ENCODE results near the gene MRPS23.

MRPS23 gene

GRCh38 chr17:57838453-57838852, 11.4 kb downstream of the MRPS23 start:
- Histone ChIP-seq H3K23ac (ENCODE audit: low read depth, low read length, poor library complexity) (no peak overlapping the region), H3K4me1 (ENCODE audit: control insufficient read depth in 2 of 2, insufficient read depth in 1 of 2, low read depth in 1 of 2, low read length in 2 of 2) (peaks cover 0 to 4% of the 10 kb centered on the region in 2 donors), H3K4me2 (ENCODE audit: insufficient read depth, low read length, poor library complexity, severe bottlenecking) (no peak overlapping the region), H3K27ac (replicated peaks; ENCODE audit: low read length) (no peak overlapping the region), H3K79me1 (ENCODE audit: low read depth, low read length) (no peaks in the 10 kb centered on the region), H4K91ac (ENCODE audit: low read depth, low read length, poor library complexity) (no peak overlapping the region), H4K8ac (ENCODE audit: low read depth, low read length) (no peak overlapping the region), H2BK5ac (ENCODE audit: low read length) (no peak overlapping the region), H2BK120ac (ENCODE audit: low read depth, low read length) (no peak overlapping the region), H3K4ac (ENCODE audit: low read length) (no peak overlapping the region), H2BK15ac (ENCODE audit: low read length) (no peak overlapping the region), H3K14ac (ENCODE audit: low read length) (no peak overlapping the region), H3K4me3 (ENCODE audit: low read length in 2 of 2) (no peak overlapping the region), H3K27me3 (ENCODE audit: control insufficient read depth in 3 of 3, insufficient read depth in 3 of 3, low read depth in 1 of 3, low read length in 3 of 3) (no peaks in the 10 kb centered on the region), H3K9ac (ENCODE audit: low read depth, low read length, poor library complexity) (no peak overlapping the region), H3K9me3 (replicated peaks in 1 of 2; ENCODE audit: control insufficient read depth in 2 of 2, insufficient read depth in 1 of 2, low read depth in 1 of 2, low read length in 2 of 2) (no peaks in the 10 kb centered on the region), H3K36me3 (replicated peaks in 1 of 2; ENCODE audit: control insufficient read depth in 2 of 2, insufficient read depth in 2 of 2, low read length in 2 of 2) (peaks cover 4 to 59% of the 10 kb centered on the region in 2 donors), H2AFZ (ENCODE audit: low read length) (no peak overlapping the region), H2BK12ac (ENCODE audit: low read length) (no peak overlapping the region), H2AK5ac (ENCODE audit: low read depth, low read length) (no peak overlapping the region), H3K18ac (ENCODE audit: low read length) (no peak overlapping the region)
- DNase-seq (ENCODE audit: low spot score) = no peak
- WGBS, 2 donors (ENCODE audit: extremely low coverage in 2 of 2, insufficient read length in 2 of 2, insufficient replicate concordance in 1 of 2) = no CpG with 5 or more reads among the region's 4 CpGs

GRCh38 chr17:57835333-57835900, 14.4 kb downstream of the MRPS23 start:
- Histone ChIP-seq H3K14ac (ENCODE audit: low read length) (no peak overlapping the region), H4K8ac (ENCODE audit: low read depth, low read length) (no peak overlapping the region), H3K27me3 (ENCODE audit: control insufficient read depth in 3 of 3, insufficient read depth in 3 of 3, low read depth in 1 of 3, low read length in 3 of 3) (no peaks in the 10 kb centered on the region), H3K27ac (replicated peaks; ENCODE audit: low read length) (no peak overlapping the region), H3K4ac (ENCODE audit: low read length) (no peak overlapping the region), H3K4me1 (ENCODE audit: control insufficient read depth in 2 of 2, insufficient read depth in 1 of 2, low read depth in 1 of 2, low read length in 2 of 2) (peaks cover 9 to 13% of the 10 kb centered on the region in 2 donors), H3K9me3 (replicated peaks in 1 of 2; ENCODE audit: control insufficient read depth in 2 of 2, insufficient read depth in 1 of 2, low read depth in 1 of 2, low read length in 2 of 2) (no peaks in the 10 kb centered on the region), H2BK12ac (ENCODE audit: low read length) (no peak overlapping the region), H2BK120ac (ENCODE audit: low read depth, low read length) (no peak overlapping the region), H2AFZ (ENCODE audit: low read length) (no peak overlapping the region), H3K9ac (ENCODE audit: low read depth, low read length, poor library complexity) (no peak overlapping the region), H2BK5ac (ENCODE audit: low read length) (no peak overlapping the region), H3K23ac (ENCODE audit: low read depth, low read length, poor library complexity) (no peak overlapping the region), H3K18ac (ENCODE audit: low read length) (no peak overlapping the region), H3K4me2 (ENCODE audit: insufficient read depth, low read length, poor library complexity, severe bottlenecking) (no peak overlapping the region), H3K36me3 (replicated peaks in 1 of 2; ENCODE audit: control insufficient read depth in 2 of 2, insufficient read depth in 2 of 2, low read length in 2 of 2) (peaks cover 4 to 33% of the 10 kb centered on the region in 2 donors), H3K79me1 (ENCODE audit: low read depth, low read length) (no peaks in the 10 kb centered on the region), H3K4me3 (ENCODE audit: low read length in 2 of 2) (no peak overlapping the region), H4K91ac (ENCODE audit: low read depth, low read length, poor library complexity) (no peak overlapping the region), H2AK5ac (ENCODE audit: low read depth, low read length) (no peak overlapping the region), H2BK15ac (ENCODE audit: low read length) (no peak overlapping the region)
- WGBS, 2 donors (ENCODE audit: extremely low coverage in 2 of 2, insufficient read length in 2 of 2, insufficient replicate concordance in 1 of 2) = no CpG with 5 or more reads among the region's 2 CpGs
- DNase-seq (ENCODE audit: low spot score) = no peak

- Histone ChIP-seq H2AK5ac (ENCODE audit: low read depth, low read length) (no peak overlapping the region), H2BK15ac (ENCODE audit: low read length) (no peak overlapping the region), H4K8ac (ENCODE audit: low read depth, low read length) (no peak overlapping the region), H2BK12ac (ENCODE audit: low read length) (no peak overlapping the region), H3K9me3 (replicated peaks in 1 of 2; ENCODE audit: control insufficient read depth in 2 of 2, insufficient read depth in 1 of 2, low read depth in 1 of 2, low read length in 2 of 2) (no peaks in the 10 kb centered on the region), H2AFZ (ENCODE audit: low read length) (no peak overlapping the region), H3K14ac (ENCODE audit: low read length) (no peak overlapping the region), H3K4ac (ENCODE audit: low read length) (no peak overlapping the region), H3K4me1 (ENCODE audit: control insufficient read depth in 2 of 2, insufficient read depth in 1 of 2, low read depth in 1 of 2, low read length in 2 of 2) (peaks cover 9 to 13% of the 10 kb centered on the region in 2 donors), H3K4me2 (ENCODE audit: insufficient read depth, low read length, poor library complexity, severe bottlenecking) (no peak overlapping the region), H3K9ac (ENCODE audit: low read depth, low read length, poor library complexity) (no peak overlapping the region), H3K79me1 (ENCODE audit: low read depth, low read length) (no peaks in the 10 kb centered on the region), H2BK120ac (ENCODE audit: low read depth, low read length) (no peak overlapping the region), H4K91ac (ENCODE audit: low read depth, low read length, poor library complexity) (no peak overlapping the region), H3K23ac (ENCODE audit: low read depth, low read length, poor library complexity) (no peak overlapping the region), H3K27me3 (ENCODE audit: control insufficient read depth in 3 of 3, insufficient read depth in 3 of 3, low read depth in 1 of 3, low read length in 3 of 3) (no peaks in the 10 kb centered on the region), H3K4me3 (ENCODE audit: low read length in 2 of 2) (no peak overlapping the region), H3K18ac (ENCODE audit: low read length) (no peak overlapping the region), H3K27ac (replicated peaks; ENCODE audit: low read length) (no peak overlapping the region), H3K36me3 (replicated peaks in 1 of 2; ENCODE audit: control insufficient read depth in 2 of 2, insufficient read depth in 2 of 2, low read length in 2 of 2) (peaks cover 4 to 24% of the 10 kb centered on the region in 2 donors), H2BK5ac (ENCODE audit: low read length) (no peak overlapping the region)
- no CpG with 5 or more reads among the region's 13 CpGs for WGBS, 2 donors (ENCODE audit: extremely low coverage in 2 of 2, insufficient read length in 2 of 2, insufficient replicate concordance in 1 of 2)
- DNase-seq (ENCODE audit: low spot score) = no peak
These were observed 15.6 kb downstream of the MRPS23 start for GRCh38 chr17:57834146-57834741.

GRCh38 chr17:57833179-57833939, 16.5 kb downstream of the MRPS23 start:
- Histone ChIP-seq H3K36me3 (replicated peaks in 1 of 2; ENCODE audit: control insufficient read depth in 2 of 2, insufficient read depth in 2 of 2, low read length in 2 of 2) (peaks cover under 1 to 15% of the 10 kb centered on the region in 2 donors), H3K18ac (ENCODE audit: low read length) (no peak overlapping the region), H3K4me1 (ENCODE audit: control insufficient read depth in 2 of 2, insufficient read depth in 1 of 2, low read depth in 1 of 2, low read length in 2 of 2) (peaks cover 9 to 13% of the 10 kb centered on the region in 2 donors), H3K4ac (ENCODE audit: low read length) (no peak overlapping the region), H3K27ac (replicated peaks; ENCODE audit: low read length) (peak overlapping the region; percentile 2), H2BK12ac (ENCODE audit: low read length) (no peak overlapping the region), H3K14ac (ENCODE audit: low read length) (no peak overlapping the region), H2AK5ac (ENCODE audit: low read depth, low read length) (no peak overlapping the region), H2AFZ (ENCODE audit: low read length) (peak overlapping the region; percentile 86), H4K91ac (ENCODE audit: low read depth, low read length, poor library complexity) (no peak overlapping the region), H4K8ac (ENCODE audit: low read depth, low read length) (no peak overlapping the region), H3K9me3 (replicated peaks in 1 of 2; ENCODE audit: control insufficient read depth in 2 of 2, insufficient read depth in 1 of 2, low read depth in 1 of 2, low read length in 2 of 2) (no peaks in the 10 kb centered on the region), H3K23ac (ENCODE audit: low read depth, low read length, poor library complexity) (no peak overlapping the region), H2BK15ac (ENCODE audit: low read length) (no peak overlapping the region), H2BK120ac (ENCODE audit: low read depth, low read length) (no peak overlapping the region), H2BK5ac (ENCODE audit: low read length) (no peak overlapping the region), H3K79me1 (ENCODE audit: low read depth, low read length) (no peaks in the 10 kb centered on the region), H3K9ac (ENCODE audit: low read depth, low read length, poor library complexity) (no peak overlapping the region), H3K4me3 (ENCODE audit: low read length in 2 of 2) (peak overlapping the region; percentile 39 to 60), H3K4me2 (ENCODE audit: insufficient read depth, low read length, poor library complexity, severe bottlenecking) (peak overlapping the region; percentile 75), H3K27me3 (ENCODE audit: control insufficient read depth in 3 of 3, insufficient read depth in 3 of 3, low read depth in 1 of 3, low read length in 3 of 3) (no peaks in the 10 kb centered on the region)
- no CpG with 5 or more reads among the region's 13 CpGs for WGBS, 2 donors (ENCODE audit: extremely low coverage in 2 of 2, insufficient read length in 2 of 2, insufficient replicate concordance in 1 of 2)
- peak; percentile 69 for DNase-seq (ENCODE audit: low spot score)

All from neuronal stem cell (in vitro differentiated cells).